ENCODE measurements around the gene SLC9A8. TPM values are rescaled to one million over a fixed set of nuclear protein-coding genes. Genes with fewer than 3 reads are reported as not detected.
A peak's percentile ranks its signal among the peaks of the same experiment; 100 is the strongest.

Gene SLC9A8
- total RNA-seq, 2 donors from 2014 or later: 10.7 to 16.2 TPM

- peak overlapping the region; percentile 68 to 93 for H3K27ac Mint-ChIP-seq
- peaks cover 6% of the 10 kb centered on the region in 2 donors for H3K36me3 Mint-ChIP-seq
- no peaks in the 10 kb centered on the region for H3K9me3 Mint-ChIP-seq
- DNase-seq (ENCODE audit: low spot score in 2 of 2): no peak
- no peak for ATAC-seq
These were observed 95.0 kb downstream of the SLC9A8 start for GRCh38 chr20:49907405-49908257.

- DNase-seq (ENCODE audit: low spot score in 2 of 2) (no peak), ATAC-seq (no peak)
- Mint-ChIP-seq H3K9me3 (no peaks in the 10 kb centered on the region), H3K36me3 (peaks cover 6% of the 10 kb centered on the region in 2 donors), H3K27ac (no peak overlapping the region)
These were observed 95.6 kb downstream of the SLC9A8 start for GRCh38 chr20:49908258-49908565.

- DNase-seq (ENCODE audit: low spot score in 2 of 2): peak in 1 of 2 donors; percentile 26
- Mint-ChIP-seq H3K9me3 (no peaks in the 10 kb centered on the region), H3K36me3 (peaks cover 6% of the 10 kb centered on the region in 2 donors), H3K27ac (no peak overlapping the region)
- ATAC-seq: no peak
These were observed 97.1 kb downstream of the SLC9A8 start for GRCh38 chr20:49909499-49910339.

GRCh38 chr20:49910340-49910706 lies 97.7 kb downstream of the SLC9A8 start:
- ATAC-seq (no peak), DNase-seq (ENCODE audit: low spot score in 2 of 2) (peak in 1 of 2 donors; percentile 39)
- Mint-ChIP-seq H3K9me3 (no peaks in the 10 kb centered on the region), H3K36me3 (peaks cover 6% of the 10 kb centered on the region in 2 donors), H3K27ac (peak overlapping the region; percentile 67 to 83)

GRCh38 chr20:49913399-49914047 lies 100.9 kb downstream of the SLC9A8 start:
- DNase-seq (ENCODE audit: low spot score in 2 of 2): no peak
- Mint-ChIP-seq H3K27ac (peak overlapping the region in 1 of 2 donors; percentile 91), H3K36me3 (no peaks in the 10 kb centered on the region)

GRCh38 chr20:49914310-49915117 lies 101.9 kb downstream of the SLC9A8 start:
- DNase-seq (ENCODE audit: low spot score in 2 of 2) (no peak), ATAC-seq (no peak)
- H3K9me3 Mint-ChIP-seq: no peaks in the 10 kb centered on the region
- peak overlapping the region; percentile 91 to 99 for H3K27ac Mint-ChIP-seq
- no peaks in the 10 kb centered on the region for H3K36me3 Mint-ChIP-seq

More at GRCh38 chr20:49913399-49914047, 100.9 kb downstream of the SLC9A8 start:
- H3K9me3 Mint-ChIP-seq: no peaks in the 10 kb centered on the region
- no peak for ATAC-seq

- H3K36me3 Mint-ChIP-seq: no peaks in the 10 kb centered on the region
These were observed 102.4 kb downstream of the SLC9A8 start for GRCh38 chr20:49915118-49915379.

GRCh38 chr20:49915380-49916145 lies 102.9 kb downstream of the SLC9A8 start, which contains the start of gene SPATA2:
Gene SPATA2 (minus strand): TSS chr20:49915529. CDS start chr20:49908490, 7,039 bp downstream.
- DNase-seq (ENCODE audit: low spot score in 2 of 2): peak; percentile 91 to 95
- ATAC-seq: peak; percentile 93 to 94
- no peaks in the 10 kb centered on the region for H3K36me3 Mint-ChIP-seq
- peak within 1 kb of the TSS; percentile 99 to 100 for H3K27ac Mint-ChIP-seq
- H3K9me3 Mint-ChIP-seq: no peaks in the 10 kb centered on the region

More at GRCh38 chr20:49915118-49915379, 102.4 kb downstream of the SLC9A8 start:
- Mint-ChIP-seq H3K9me3 (no peaks in the 10 kb centered on the region), H3K27ac (peak overlapping the region; percentile 99 to 100)
- DNase-seq (ENCODE audit: low spot score in 2 of 2) (no peak), ATAC-seq (peak in 1 of 2 donors; percentile 46)

- H3K27ac Mint-ChIP-seq: peak overlapping the region; percentile 99 to 100
- H3K36me3 Mint-ChIP-seq: no peaks in the 10 kb centered on the region
- peak in 1 of 2 donors; percentile 34 for ATAC-seq
- no peaks in the 10 kb centered on the region for H3K9me3 Mint-ChIP-seq
- no peak for DNase-seq (ENCODE audit: low spot score in 2 of 2)
These were observed 103.7 kb downstream of the SLC9A8 start for GRCh38 chr20:49916146-49917002.

GRCh38 chr20:49918446-49918845 lies 105.8 kb downstream of the SLC9A8 start:
- ATAC-seq: no peak
- Mint-ChIP-seq H3K27ac (no peak overlapping the region), H3K9me3 (no peaks in the 10 kb centered on the region), H3K36me3 (no peaks in the 10 kb centered on the region)
- DNase-seq (ENCODE audit: low spot score in 2 of 2): no peak

GRCh38 chr20:49919009-49919408 lies 106.4 kb downstream of the SLC9A8 start:
- no peak for DNase-seq (ENCODE audit: low spot score in 2 of 2)
- Mint-ChIP-seq H3K36me3 (no peaks in the 10 kb centered on the region), H3K9me3 (no peaks in the 10 kb centered on the region), H3K27ac (no peak overlapping the region)
- ATAC-seq: no peak

GRCh38 chr20:49919461-49919860 lies 106.8 kb downstream of the SLC9A8 start:
- no peak for ATAC-seq
- Mint-ChIP-seq H3K36me3 (no peaks in the 10 kb centered on the region), H3K9me3 (no peaks in the 10 kb centered on the region), H3K27ac (no peak overlapping the region)
- DNase-seq (ENCODE audit: low spot score in 2 of 2): no peak

GRCh38 chr20:49924247-49924646 lies 111.6 kb downstream of the SLC9A8 start:
- ATAC-seq (no peak), DNase-seq (ENCODE audit: low spot score in 2 of 2) (no peak)

GRCh38 chr20:49925901-49926454 lies 113.3 kb downstream of the SLC9A8 start:
- ATAC-seq (no peak), DNase-seq (ENCODE audit: low spot score in 2 of 2) (no peak)
- Mint-ChIP-seq H3K36me3 (no peaks in the 10 kb centered on the region), H3K27ac (no peak overlapping the region), H3K9me3 (no peaks in the 10 kb centered on the region)

More at GRCh38 chr20:49924247-49924646, 111.6 kb downstream of the SLC9A8 start:
- Mint-ChIP-seq H3K27ac (no peak overlapping the region), H3K36me3 (no peaks in the 10 kb centered on the region), H3K9me3 (no peaks in the 10 kb centered on the region)
